ENCODE data around the gene BAIAP2L2. TPM values are rescaled to one million over a fixed set of nuclear protein-coding genes. Genes with fewer than 3 reads are reported as not detected.
A peak's percentile ranks its signal among the peaks of the same experiment; 100 is the strongest.

Gene BAIAP2L2
- total and polyA plus RNA-seq, 4 donors, result 0.17 to 1.0 (median 0.46) TPM

DNA sequence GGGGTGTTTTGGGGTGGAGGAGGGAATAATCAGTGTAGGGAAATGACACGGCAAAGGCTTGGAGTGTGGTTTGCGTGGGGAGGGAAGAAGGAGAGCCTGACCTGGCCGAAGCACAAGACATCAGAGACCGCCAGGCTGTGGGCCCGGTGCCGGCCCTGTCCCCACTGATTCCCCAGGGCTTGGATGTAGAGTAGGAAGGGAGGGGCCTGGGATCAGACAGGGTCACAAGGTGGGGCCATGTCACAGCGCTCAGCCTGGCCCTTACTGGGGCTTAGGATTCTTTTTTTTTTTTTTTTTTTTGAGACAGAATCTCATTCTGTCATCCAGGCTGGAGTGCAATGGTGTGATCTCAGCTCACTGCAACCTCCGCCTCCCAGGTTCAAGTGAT, 43.5 kb downstream of the BAIAP2L2 start:
- DNase-seq, result no peak
- Histone ChIP-seq H3K27me3 (ENCODE audit: control insufficient read depth in 3 of 3, insufficient read depth in 3 of 3, low read length in 2 of 3) (no peaks in the 10 kb centered on the region), H3K4me3 (no peak overlapping the region), H3K9me3 (ENCODE audit: control insufficient read depth in 4 of 4, insufficient read depth in 3 of 4, low read length in 3 of 4) (no peaks in the 10 kb centered on the region), H3K36me3 (ENCODE audit: control insufficient read depth in 4 of 4, insufficient read depth in 4 of 4, low read length in 4 of 4) (peaks cover 0 to 51% (median 9%) of the 10 kb centered on the region in 4 donors), H3K9ac (ENCODE audit: insufficient read depth in 1 of 2, low read length in 2 of 2) (no peak overlapping the region), H3K27ac (ENCODE audit: low read depth in 1 of 2, low read length in 1 of 2) (no peak overlapping the region), H3K4me1 (ENCODE audit: control insufficient read depth in 5 of 5, insufficient read depth in 5 of 5, low read length in 5 of 5) (no peaks in the 10 kb centered on the region)
- no peak for ATAC-seq (ENCODE audit: insufficient read depth, low FRiP score)
- TF ChIP-seq, protein P1, sequence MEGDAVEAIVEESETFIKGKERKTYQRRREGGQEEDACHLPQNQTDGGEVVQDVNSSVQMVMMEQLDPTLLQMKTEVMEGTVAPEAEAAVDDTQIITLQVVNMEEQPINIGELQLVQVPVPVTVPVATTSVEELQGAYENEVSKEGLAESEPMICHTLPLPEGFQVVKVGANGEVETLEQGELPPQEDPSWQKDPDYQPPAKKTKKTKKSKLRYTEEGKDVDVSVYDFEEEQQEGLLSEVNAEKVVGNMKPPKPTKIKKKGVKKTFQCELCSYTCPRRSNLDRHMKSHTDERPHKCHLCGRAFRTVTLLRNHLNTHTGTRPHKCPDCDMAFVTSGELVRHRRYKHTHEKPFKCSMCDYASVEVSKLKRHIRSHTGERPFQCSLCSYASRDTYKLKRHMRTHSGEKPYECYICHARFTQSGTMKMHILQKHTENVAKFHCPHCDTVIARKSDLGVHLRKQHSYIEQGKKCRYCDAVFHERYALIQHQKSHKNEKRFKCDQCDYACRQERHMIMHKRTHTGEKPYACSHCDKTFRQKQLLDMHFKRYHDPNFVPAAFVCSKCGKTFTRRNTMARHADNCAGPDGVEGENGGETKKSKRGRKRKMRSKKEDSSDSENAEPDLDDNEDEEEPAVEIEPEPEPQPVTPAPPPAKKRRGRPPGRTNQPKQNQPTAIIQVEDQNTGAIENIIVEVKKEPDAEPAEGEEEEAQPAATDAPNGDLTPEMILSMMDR (IDR thresholded peaks at IDR 0.05; ENCODE audit: control extremely low read depth, extremely low read depth), result no peak
- WGBS, 2 donors, result 87 to 88% methylated on average over 8 of the region's 8 CpGs

DNA sequence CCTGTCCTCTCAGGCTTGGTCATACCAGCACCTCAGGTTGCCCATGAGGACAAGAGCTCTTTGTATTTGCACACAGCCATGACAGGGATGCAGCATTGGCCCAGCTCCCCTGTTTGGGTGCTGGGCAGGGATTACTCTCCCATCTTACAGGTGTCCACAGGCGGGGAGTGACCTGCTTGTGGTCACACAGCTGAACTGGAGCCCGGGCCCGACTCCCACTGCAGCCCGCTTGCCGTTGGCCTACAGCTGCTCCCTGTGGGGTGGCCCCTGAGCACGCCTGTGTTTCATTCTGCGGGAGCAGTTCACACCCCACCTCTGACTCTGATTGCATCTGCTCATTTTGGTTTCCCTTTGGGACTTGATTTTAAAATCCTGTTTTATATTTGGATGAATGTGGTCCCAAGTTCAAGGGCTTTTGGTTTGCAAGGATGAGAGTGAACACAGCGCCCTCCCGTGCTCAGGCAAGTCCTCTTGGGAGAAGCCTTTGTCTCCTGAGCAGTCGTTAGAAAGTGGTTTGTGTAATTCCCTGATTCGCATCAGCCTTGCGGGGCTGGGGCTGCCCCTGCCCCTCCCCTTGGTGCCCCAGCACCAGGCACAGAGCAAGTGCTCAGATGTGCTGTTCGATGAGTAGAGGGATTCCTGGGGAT, 44.0 kb downstream of the BAIAP2L2 start:
- H3K4me3 ChIP-seq, result no peak overlapping the region
- no peaks in the 10 kb centered on the region for H3K27me3 ChIP-seq (ENCODE audit: control insufficient read depth in 3 of 3, insufficient read depth in 3 of 3, low read length in 2 of 3)
- no peak for ATAC-seq (ENCODE audit: insufficient read depth, low FRiP score)
- WGBS, 2 donors, result 85 to 89% methylated on average over 13 of the region's 13 CpGs
- no peaks in the 10 kb centered on the region for H3K4me1 ChIP-seq (ENCODE audit: control insufficient read depth in 5 of 5, insufficient read depth in 5 of 5, low read length in 5 of 5)
- H3K9me3 ChIP-seq (ENCODE audit: control insufficient read depth in 4 of 4, insufficient read depth in 3 of 4, low read length in 3 of 4), result no peaks in the 10 kb centered on the region
- peaks cover 0 to 46% (median 9%) of the 10 kb centered on the region in 4 donors for H3K36me3 ChIP-seq (ENCODE audit: control insufficient read depth in 4 of 4, insufficient read depth in 4 of 4, low read length in 4 of 4)
- DNase-seq, result no peak
- no peak overlapping the region for H3K27ac ChIP-seq (ENCODE audit: low read depth in 1 of 2, low read length in 1 of 2)
- TF ChIP-seq, protein P1 (IDR thresholded peaks at IDR 0.05; ENCODE audit: control extremely low read depth, extremely low read depth), result no peak
- H3K9ac ChIP-seq (ENCODE audit: insufficient read depth in 1 of 2, low read length in 2 of 2), result no peak overlapping the region

DNA sequence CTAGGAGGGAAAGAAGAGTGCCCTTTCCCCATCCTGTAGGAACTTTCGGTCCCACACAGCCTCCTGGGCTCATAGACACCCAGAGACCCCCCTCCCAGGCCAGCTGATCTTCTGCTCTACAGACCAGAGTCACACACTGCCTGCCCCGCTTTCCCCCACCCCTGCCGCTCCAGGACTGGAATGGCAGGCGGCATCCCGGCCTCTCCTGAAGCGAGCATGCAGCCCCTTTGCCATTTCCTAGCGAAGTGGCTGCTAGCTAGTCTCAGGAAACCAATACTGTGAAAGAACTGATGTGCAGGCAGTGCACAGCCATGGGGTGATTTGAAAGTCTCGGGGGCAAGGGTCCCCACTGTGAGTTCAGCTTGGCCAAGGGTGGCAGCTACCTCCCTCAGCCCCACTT, 44.9 kb downstream of the BAIAP2L2 start:
- WGBS, 2 donors, result 98% methylated on average over 8 of the region's 8 CpGs
- no peak for ATAC-seq (ENCODE audit: insufficient read depth, low FRiP score)
- DNase-seq, result no peak
- Histone ChIP-seq H3K9me3 (ENCODE audit: control insufficient read depth in 4 of 4, insufficient read depth in 3 of 4, low read length in 3 of 4) (no peaks in the 10 kb centered on the region), H3K4me1 (ENCODE audit: control insufficient read depth in 5 of 5, insufficient read depth in 5 of 5, low read length in 5 of 5) (no peaks in the 10 kb centered on the region), H3K36me3 (ENCODE audit: control insufficient read depth in 4 of 4, insufficient read depth in 4 of 4, low read length in 4 of 4) (peaks cover 0 to 45% (median 9%) of the 10 kb centered on the region in 4 donors), H3K27ac (ENCODE audit: low read depth in 1 of 2, low read length in 1 of 2) (no peak overlapping the region), H3K27me3 (ENCODE audit: control insufficient read depth in 3 of 3, insufficient read depth in 3 of 3, low read length in 2 of 3) (no peaks in the 10 kb centered on the region), H3K4me3 (no peak overlapping the region), H3K9ac (ENCODE audit: insufficient read depth in 1 of 2, low read length in 2 of 2) (no peak overlapping the region)
- TF ChIP-seq, protein P1 (IDR thresholded peaks at IDR 0.05; ENCODE audit: control extremely low read depth, extremely low read depth), result no peak

- Histone ChIP-seq H3K9ac (ENCODE audit: insufficient read depth in 1 of 2, low read length in 2 of 2) (no peak overlapping the region), H3K27ac (ENCODE audit: low read depth in 1 of 2, low read length in 1 of 2) (peak overlapping the region in 1 of 2 donors; percentile 68), H3K4me1 (ENCODE audit: control insufficient read depth in 5 of 5, insufficient read depth in 5 of 5, low read length in 5 of 5) (peaks cover 0 to 2% (median 0%) of the 10 kb centered on the region in 5 donors), H3K4me3 (no peak overlapping the region), H3K9me3 (ENCODE audit: control insufficient read depth in 4 of 4, insufficient read depth in 3 of 4, low read length in 3 of 4) (no peaks in the 10 kb centered on the region), H3K27me3 (ENCODE audit: control insufficient read depth in 3 of 3, insufficient read depth in 3 of 3, low read length in 2 of 3) (no peaks in the 10 kb centered on the region), H3K36me3 (ENCODE audit: control insufficient read depth in 4 of 4, insufficient read depth in 4 of 4, low read length in 4 of 4) (peaks cover 0 to 33% (median 15%) of the 10 kb centered on the region in 4 donors)
- WGBS, 2 donors, result 57 to 60% methylated on average over 6 of the region's 6 CpGs
- TF ChIP-seq, protein P1 (IDR thresholded peaks at IDR 0.05; ENCODE audit: control extremely low read depth, extremely low read depth), result no peak
- no peak for DNase-seq
- ATAC-seq (ENCODE audit: insufficient read depth, low FRiP score), result peak; percentile 33
These were observed 47.7 kb downstream of the BAIAP2L2 start for GRCh38 chr22:38062791-38063190.

All from lung (tissue), 12 donors.